H9 (cell line): Measurements from ENCODE around the gene SNAPC2. TPM values are rescaled to one million over a fixed set of nuclear protein-coding genes. Genes with fewer than 3 reads are reported as not detected.

ENCODE experiments used
- DNase-seq: peaks from one replicate; pipeline ENCODE4 v3.0.0-alpha.2; 2017
- H2AFZ ChIP-seq: one replicate; pipeline ENCODE4 v1.6.1; 2013; ENCODE audit warnings: mild to moderate bottlenecking, low read length, control low read depth, moderate library complexity
- H2AK5ac ChIP-seq: 2 replicates; pipeline ENCODE4 v1.6.1; 2013; ENCODE audit warnings: low read length, control low read depth, mixed read lengths; ENCODE audit not compliant: insufficient read length
- H2BK120ac ChIP-seq: one replicate; pipeline ENCODE4 v1.6.1; 2013; ENCODE audit warnings: low read depth, mild to moderate bottlenecking, low read length, control low read depth, inconsistent platforms; ENCODE audit not compliant: poor library complexity, severe bottlenecking
- H2BK12ac ChIP-seq: 2 replicates; pipeline ENCODE4 v1.6.1; 2013; ENCODE audit warnings: low read length, control low read depth, mixed read lengths, low read depth; ENCODE audit not compliant: insufficient read length
- H2BK15ac ChIP-seq: 2 replicates; pipeline ENCODE4 v1.6.1; 2013; ENCODE audit warnings: low read depth, low read length, control low read depth
- H2BK20ac ChIP-seq: one replicate; pipeline ENCODE4 v1.6.1; 2013; ENCODE audit warnings: low read depth, mild to moderate bottlenecking, low read length, control low read depth, inconsistent platforms; ENCODE audit not compliant: poor library complexity, severe bottlenecking
- H2BK5ac ChIP-seq: 2 replicates; pipeline ENCODE4 v1.6.1; 2013; ENCODE audit warnings: low read length, control low read depth, mixed read lengths; ENCODE audit not compliant: insufficient read length
- H3K14ac ChIP-seq: 2 replicates; pipeline ENCODE4 v1.6.1; 2013; ENCODE audit warnings: low read length, control low read depth; ENCODE audit not compliant: insufficient read depth
- H3K18ac ChIP-seq: 2 replicates; pipeline ENCODE4 v1.6.1; 2013; ENCODE audit warnings: low read depth, mild to moderate bottlenecking, mixed read lengths, low read length, control low read depth; ENCODE audit not compliant: insufficient read length
- H3K23ac ChIP-seq: 2 replicates; pipeline ENCODE4 v1.6.1; 2013; ENCODE audit warnings: low read length, control low read depth, mixed read lengths, low read depth; ENCODE audit not compliant: insufficient read length
- H3K23me2 ChIP-seq: 2 replicates; pipeline ENCODE4 v1.6.1; 2013; ENCODE audit warnings: low read depth, mild to moderate bottlenecking, mixed read lengths, low read length, control low read depth; ENCODE audit not compliant: insufficient read length, poor library complexity, severe bottlenecking
- H3K27ac ChIP-seq: 2 replicates; pipeline ENCODE4 v1.5.1; 2013; ENCODE audit warnings: low read length, control low read depth, mixed read lengths, low read depth; ENCODE audit not compliant: insufficient read length
- H3K27me3 ChIP-seq: 2 replicates; pipeline ENCODE4 v1.6.1; 2013; ENCODE audit warnings: low read length, control low read depth, inconsistent platforms; ENCODE audit not compliant: insufficient read depth
- H3K4ac ChIP-seq: 2 replicates; pipeline ENCODE4 v1.6.1; 2013; ENCODE audit warnings: low read depth, mild to moderate bottlenecking, control low read depth, inconsistent platforms, low read length, moderate library complexity
- H3K4me1 ChIP-seq: 2 replicates; pipeline ENCODE4 v1.6.1; 2013; ENCODE audit warnings: low read length, control low read depth, inconsistent platforms; ENCODE audit not compliant: insufficient read depth
- H3K4me2 ChIP-seq: 2 replicates; pipeline ENCODE4 v1.6.1; 2013; ENCODE audit warnings: low read length, control low read depth, mixed read lengths; ENCODE audit not compliant: insufficient read length, insufficient read depth
- H3K56ac ChIP-seq: 2 replicates; pipeline ENCODE4 v1.6.1; 2013; ENCODE audit warnings: low read depth, mild to moderate bottlenecking, mixed read lengths, low read length, control low read depth; ENCODE audit not compliant: insufficient read length
- H3K79me1 ChIP-seq: 2 replicates; pipeline ENCODE4 v1.6.1; 2013; ENCODE audit warnings: low read depth, mild to moderate bottlenecking, moderate library complexity, low read length, control low read depth, inconsistent platforms; ENCODE audit not compliant: insufficient read depth, poor library complexity, severe bottlenecking
- H3K79me2 ChIP-seq: 2 replicates; pipeline ENCODE4 v1.6.1; 2013; ENCODE audit warnings: low read length, control low read depth, inconsistent platforms; ENCODE audit not compliant: insufficient read depth
- H3K9ac ChIP-seq: 2 replicates; pipeline ENCODE4 v1.6.1; 2013; ENCODE audit warnings: low read length, control low read depth, mixed read lengths; ENCODE audit not compliant: insufficient read length; ENCODE audit errors: extremely low read depth
- H3K9me3 ChIP-seq: one replicate; pipeline ENCODE4 v1.6.1; 2013; ENCODE audit warnings: low read depth, low read length, inconsistent platforms; ENCODE audit not compliant: control insufficient read depth
- H3T11ph ChIP-seq: one replicate; pipeline ENCODE4 v1.6.1; 2013; ENCODE audit warnings: mild to moderate bottlenecking, low read length, control low read depth, inconsistent platforms
- H4K20me1 ChIP-seq: one replicate; pipeline ENCODE4 v1.6.1; 2013; ENCODE audit not compliant: control insufficient read depth, insufficient read length, insufficient read depth
- H4K5ac ChIP-seq: 2 replicates; pipeline ENCODE4 v1.6.1; 2013; ENCODE audit warnings: low read depth, mild to moderate bottlenecking, mixed read lengths, low read length, control low read depth; ENCODE audit not compliant: insufficient read length
- H4K8ac ChIP-seq: replicated peaks from 2 replicates; pipeline ENCODE4 v1.6.1; 2013; ENCODE audit warnings: low read length, control low read depth, mixed read lengths, low read depth; ENCODE audit not compliant: insufficient read length
- H4K91ac ChIP-seq: 2 replicates; pipeline ENCODE4 v1.6.1; 2013; ENCODE audit warnings: low read depth, mild to moderate bottlenecking, moderate library complexity, mixed read lengths, low read length, control low read depth; ENCODE audit not compliant: insufficient read length
- H3K27ac Mint-ChIP-seq, 3 experiments: 2 replicates in 2 of 3; 3 replicates in 1 of 3; pipeline ENCODE4 v1.8.0; 2020 to 2021; ENCODE audit warnings: mixed read lengths in 3 of 3, mild to moderate bottlenecking in 1 of 3, moderate library complexity in 1 of 3
- H3K27me3 Mint-ChIP-seq: 2 replicates; pipeline ENCODE4 v1.8.0; 2021; ENCODE audit warnings: low read depth, mild to moderate bottlenecking, moderate library complexity, mixed read lengths
- H3K36me3 Mint-ChIP-seq, 3 experiments: 2 replicates in 2 of 3; 3 replicates in 1 of 3; pipeline ENCODE4 v1.8.0; 2020 to 2021; ENCODE audit warnings: low read depth in 3 of 3, mixed read lengths in 3 of 3; ENCODE audit not compliant: insufficient read depth in 1 of 3
- H3K4me1 Mint-ChIP-seq, 2 experiments: 2 replicates each; pipeline ENCODE4 v1.8.0; 2020; ENCODE audit warnings: mixed read lengths in 2 of 2
- H3K4me3 Mint-ChIP-seq, 2 experiments: 2 replicates in 1 of 2; 3 replicates in 1 of 2; pipeline ENCODE4 v1.8.0; 2020 to 2021; ENCODE audit warnings: mild to moderate bottlenecking in 2 of 2, mixed read lengths in 2 of 2, moderate library complexity in 1 of 2
- H3K9me3 Mint-ChIP-seq, 2 experiments: 2 replicates in 1 of 2; 3 replicates in 1 of 2; pipeline ENCODE4 v1.8.0; 2020; ENCODE audit warnings: mild to moderate bottlenecking in 2 of 2, mixed read lengths in 2 of 2, moderate library complexity in 1 of 2
- CTCF ChIP-seq: fragments of 200-600 bp; sonication (generic); conservative IDR thresholded peaks from 3 replicates; pipeline ENCODE4 v1.8.0; 2021; ENCODE audit warnings: antibody characterized with exemption, mild to moderate bottlenecking
- WGBS: extraction: QIAGEN DNeasy Blood & Tissue Kit; methylation state at CpG from one replicate; pipeline ENCODE4 v1.1.7; 2013; ENCODE audit warnings: missing lambda C conversion rate, low lambda C conversion rate, mixed read lengths; ENCODE audit not compliant: insufficient read length; ENCODE audit errors: extremely low coverage; 5-methylcytosine and 5-hydroxymethylcytosine counted together
- total RNA-seq: library from RNA; stranded (reverse); gene quantifications from 2 replicates; pipeline ENCODE4 v1.2.1, GENCODE V29; 2021

SNAPC2 gene
- total RNA-seq, 1 experiment from 2014 or later = 17.8 TPM

- H3K27ac ChIP-seq = no peak overlapping the region
- no peak overlapping the region for H3K4ac ChIP-seq
- no peak for DNase-seq
- Mint-ChIP-seq H3K4me3 (no peak overlapping the region), H3K9me3 (no peaks in the 10 kb centered on the region), H3K4me1 (peaks cover 0 to 6% of the 10 kb centered on the region in 2 experiments; a peak in 1 of 4 replicates), H3K27me3 (no peaks in the 10 kb centered on the region; the same call in 1 of the 2 replicates), H3K27ac (no peak overlapping the region), H3K36me3 (peaks cover 7 to 13% (median 11%) of the 10 kb centered on the region in 3 experiments; a peak in 6 of 7 replicates)
- H2AFZ ChIP-seq = no peak overlapping the region
- H3T11ph ChIP-seq = no peak overlapping the region
- no peak overlapping the region for H2BK120ac ChIP-seq
- H2BK5ac ChIP-seq = no peak overlapping the region
- H4K20me1 ChIP-seq = no peaks in the 10 kb centered on the region
- H2BK12ac ChIP-seq = no peak overlapping the region
- H4K8ac ChIP-seq = no peak overlapping the region
- no peak overlapping the region for H3K4me2 ChIP-seq
- H3K14ac ChIP-seq = no peak overlapping the region
- no CpG with 5 or more reads among the region's 11 CpGs for WGBS
- no peak overlapping the region for H4K5ac ChIP-seq
- H2BK15ac ChIP-seq = no peak overlapping the region
- H3K56ac ChIP-seq = no peak overlapping the region
- no peak overlapping the region for H3K23ac ChIP-seq
- H3K4me1 ChIP-seq = no peaks in the 10 kb centered on the region
- H3K79me2 ChIP-seq = no peaks in the 10 kb centered on the region; the same call in 1 of the 2 replicates
- H2BK20ac ChIP-seq = no peak overlapping the region
- H3K18ac ChIP-seq = no peak overlapping the region
- H4K91ac ChIP-seq = no peak overlapping the region
- H2AK5ac ChIP-seq = no peak overlapping the region
- H3K27me3 ChIP-seq = no peaks in the 10 kb centered on the region
- H3K9me3 ChIP-seq = no peaks in the 10 kb centered on the region
- H3K79me1 ChIP-seq = no peaks in the 10 kb centered on the region
- H3K9ac ChIP-seq = no peak overlapping the region
- no peaks in the 10 kb centered on the region for H3K23me2 ChIP-seq
- TF ChIP-seq CTCF = no peak
Observed at GRCh38 chr19:7897292-7897691, 22.8 kb upstream of the SNAPC2 start.
